Panc1 (cell line): ENCODE data around the gene CRIM1. TPM values are rescaled to one million over a fixed set of nuclear protein-coding genes. Genes with fewer than 3 reads are reported as not detected.

Experiments used
- ATAC-seq: fragments of 200-7000 bp; cut with Tn5 transposase; 2 replicates; pipeline ENCODE4 v1.9.1; 2020; ENCODE audit warnings: mild to moderate bottlenecking, moderate library complexity
- BruUV-seq: library from RNA; stranded (reverse); fragments of 400-500 nt; replicated peaks from 2 replicates; lab custom pipeline; 2021; lab: Mats Ljungman, UMichigan
- CTCF ChIA-PET: fragments of 300-600 bp; sonication (Branson Sonifier 250); formaldehyde crosslinking; loops from one replicate; lab custom pipeline; 2022; ENCODE audit warnings: antibody characterized with exemption; lab: Charles Lee
- POLR2A ChIA-PET: fragments of 300-600 bp; sonication (Branson Sonifier 250); formaldehyde crosslinking; loops from one replicate; lab custom pipeline; 2022; ENCODE audit warnings: antibody characterized with exemption; lab: Charles Lee
- DNase-seq: peaks from one replicate; pipeline ENCODE4 v3.0.0-alpha.2; 2010; ENCODE audit warnings: low read depth, low spot score
- H3K27ac ChIP-seq: 2 replicates; pipeline ENCODE4 v1.5.1; 2011; ENCODE audit warnings: mild to moderate bottlenecking, low read length, inconsistent platforms
- H3K27me3 ChIP-seq: fragments of 200-500 bp; sonication (Bioruptor generic); 2 replicates; pipeline ENCODE4 v1.6.0; 2014; ENCODE audit warnings: low read length, inconsistent platforms; ENCODE audit not compliant: control insufficient read depth, insufficient read depth
- H3K36me3 ChIP-seq: fragments of 200-500 bp; sonication (Bioruptor generic); 2 replicates; pipeline ENCODE4 v1.5.1; 2014; ENCODE audit warnings: inconsistent platforms, mild to moderate bottlenecking, low read length, moderate library complexity; ENCODE audit not compliant: control insufficient read depth, insufficient read depth
- H3K4me1 ChIP-seq: 2 replicates; pipeline ENCODE4 v1.5.1; 2011; ENCODE audit warnings: inconsistent platforms, mild to moderate bottlenecking, low read length, moderate library complexity; ENCODE audit not compliant: control insufficient read depth, insufficient read depth
- H3K4me3 ChIP-seq, 2 experiments: 2 replicates each; pipeline ENCODE4 v1.5.1; 2011 to 2012; ENCODE audit warnings: low read depth in 2 of 2, low read length in 2 of 2, mild to moderate bottlenecking in 2 of 2, inconsistent platforms in 1 of 2, moderate library complexity in 1 of 2
- H3K9me3 ChIP-seq: fragments of 200-500 bp; sonication (Bioruptor generic); 2 replicates; pipeline ENCODE4 v1.5.1; 2014; ENCODE audit warnings: low read depth, mild to moderate bottlenecking, inconsistent platforms, low read length, moderate library complexity; ENCODE audit not compliant: control insufficient read depth, insufficient read depth
- POLR2AphosphoS5 ChIP-seq: IDR thresholded peaks from 2 replicates; pipeline ENCODE4 v1.6.1; 2012; ENCODE audit warnings: mild to moderate bottlenecking, low read depth, low read length, moderate library complexity
- SIN3A ChIP-seq: IDR thresholded peaks from 2 replicates; pipeline ENCODE4 v1.6.1; 2012; ENCODE audit warnings: low read depth, mild to moderate bottlenecking, low read length, moderate library complexity, borderline replicate concordance; ENCODE audit not compliant: insufficient read depth
- TCF7L2 ChIP-seq: IDR thresholded peaks from 2 replicates; pipeline ENCODE4 v1.6.1; 2011; ENCODE audit warnings: mild to moderate bottlenecking, low read depth, low read length, inconsistent platforms
- in situ Hi-C: cut with HindIII; loops from 2 replicates; pipeline ENCODE4 v1.10.0; 2016; ENCODE audit warnings: low sequenced_read_pairs, low pct_unique_long_range_greater_than_20kb
- intact Hi-C: fragments of 100-400 bp; cut with micrococcal nuclease; formaldehyde crosslinking; loops from one replicate; pipeline ENCODE4 v1.10.0; 2022; ENCODE audit not compliant: unreplicated experiment
- total RNA-seq: library from RNA; stranded (reverse); gene quantifications from one replicate; pipeline ENCODE4 v1.2.1, GENCODE V29; 2021; ENCODE audit not compliant: unreplicated experiment
- TF ChIP-seq, protein P1 (sequence below): fragments of 450-650 bp; IDR thresholded peaks from 2 replicates; pipeline ENCODE4 v1.5.1; 2017; ENCODE audit warnings: mild to moderate bottlenecking
- TF ChIP-seq, protein P2 (sequence below), 2 experiments: IDR thresholded peaks; 2 replicates each; pipeline ENCODE4 v1.6.1; 2011 to 2012; ENCODE audit warnings: low read depth in 2 of 2, control low read depth in 1 of 2, low read length in 1 of 2, mild to moderate bottlenecking in 1 of 2, moderate library complexity in 1 of 2; ENCODE audit not compliant: insufficient read depth in 1 of 2

CRIM1 gene
- total RNA-seq, 1 experiment from 2014 or later, result 290 TPM

DNA sequence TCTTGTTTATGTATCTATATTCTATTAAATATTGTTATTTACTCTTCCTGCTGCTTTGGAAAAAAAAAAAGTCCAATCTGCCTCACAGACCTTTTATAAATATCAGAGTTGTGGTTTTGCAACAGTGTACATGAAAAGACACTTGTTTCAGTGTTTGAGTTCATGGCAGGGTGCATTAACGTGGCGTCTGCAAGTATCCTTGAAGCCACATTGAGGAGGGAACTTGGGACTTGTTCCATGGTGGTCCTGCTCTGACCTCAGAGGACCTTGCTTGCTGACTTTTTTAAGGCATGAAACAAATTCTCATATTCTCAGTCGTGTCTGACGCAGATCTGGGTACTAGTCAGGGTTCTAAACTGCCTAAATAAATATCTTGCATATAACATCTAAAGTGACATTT lies 55.1 kb downstream of the CRIM1 start:
- H3K27ac ChIP-seq, result peak overlapping the region; percentile 96

DNA sequence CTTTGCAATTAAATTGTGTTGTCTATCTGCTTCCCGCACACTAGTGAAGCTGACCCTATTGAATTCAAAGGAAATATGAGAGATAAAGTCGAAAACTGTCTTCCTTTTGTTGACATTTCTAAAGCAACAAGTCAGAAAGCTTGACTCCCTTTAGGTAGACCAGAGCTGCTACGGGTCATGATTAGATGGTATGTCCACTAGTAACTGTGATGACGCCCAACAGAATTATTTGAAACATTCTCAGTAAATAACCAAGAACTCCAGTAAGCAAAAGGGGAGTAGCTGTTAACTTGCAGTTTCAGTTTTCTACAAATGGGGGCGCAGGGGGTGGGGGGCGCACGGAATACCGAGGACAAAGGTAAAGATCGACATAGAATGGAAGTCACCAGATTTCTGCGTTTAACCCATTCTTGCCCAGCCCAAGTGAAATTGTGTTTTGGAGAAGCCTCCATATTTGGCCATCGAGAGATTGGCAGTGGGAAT lies 56.4 kb downstream of the CRIM1 start:
- no peaks in the 10 kb centered on the region for H3K27me3 ChIP-seq
- ATAC-seq, result peak; percentile 65
- H3K4me1 ChIP-seq, result peaks cover 94% of the 10 kb centered on the region
- intact Hi-C loops (no loop called here), in situ Hi-C loops (no loop called here)
- ChIA-PET CTCF (no interaction called here), POLR2A (interaction anchor here (0.6 to 0.9 kb wide), 3 partner anchors 10 to 54 kb away, joined by 4 to 14 read pairs (median 4); no protein-coding TSS in a partner anchor)
- DNase-seq, result no peak
- no peaks in the 10 kb centered on the region for H3K9me3 ChIP-seq
- peak overlapping the region; percentile 96 for H3K27ac ChIP-seq
- peaks cover 7% of the 10 kb centered on the region; the same call in 1 of the 2 replicates for H3K36me3 ChIP-seq
- H3K4me3 ChIP-seq, result peak overlapping the region; percentile 8 to 12; a peak in 3 of 4 replicates
- TF ChIP-seq, protein P1, sequence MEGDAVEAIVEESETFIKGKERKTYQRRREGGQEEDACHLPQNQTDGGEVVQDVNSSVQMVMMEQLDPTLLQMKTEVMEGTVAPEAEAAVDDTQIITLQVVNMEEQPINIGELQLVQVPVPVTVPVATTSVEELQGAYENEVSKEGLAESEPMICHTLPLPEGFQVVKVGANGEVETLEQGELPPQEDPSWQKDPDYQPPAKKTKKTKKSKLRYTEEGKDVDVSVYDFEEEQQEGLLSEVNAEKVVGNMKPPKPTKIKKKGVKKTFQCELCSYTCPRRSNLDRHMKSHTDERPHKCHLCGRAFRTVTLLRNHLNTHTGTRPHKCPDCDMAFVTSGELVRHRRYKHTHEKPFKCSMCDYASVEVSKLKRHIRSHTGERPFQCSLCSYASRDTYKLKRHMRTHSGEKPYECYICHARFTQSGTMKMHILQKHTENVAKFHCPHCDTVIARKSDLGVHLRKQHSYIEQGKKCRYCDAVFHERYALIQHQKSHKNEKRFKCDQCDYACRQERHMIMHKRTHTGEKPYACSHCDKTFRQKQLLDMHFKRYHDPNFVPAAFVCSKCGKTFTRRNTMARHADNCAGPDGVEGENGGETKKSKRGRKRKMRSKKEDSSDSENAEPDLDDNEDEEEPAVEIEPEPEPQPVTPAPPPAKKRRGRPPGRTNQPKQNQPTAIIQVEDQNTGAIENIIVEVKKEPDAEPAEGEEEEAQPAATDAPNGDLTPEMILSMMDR, result peak; percentile 62
- TF ChIP-seq TCF7L2 (no peak; the same call in 1 of the 2 replicates), POLR2AphosphoS5 (no peak)
- BruUV-seq, result no TSS peak

More for the DNA sequence above, 55.1 kb downstream of the CRIM1 start:
- intact Hi-C loops (no loop called here), in situ Hi-C loops (no loop called here)
- Histone ChIP-seq H3K36me3 (peaks cover 11% of the 10 kb centered on the region; the same call in 1 of the 2 replicates), H3K4me3 (no peak overlapping the region), H3K9me3 (no peaks in the 10 kb centered on the region), H3K27me3 (no peaks in the 10 kb centered on the region), H3K4me1 (peaks cover 99% of the 10 kb centered on the region)
- no peak for DNase-seq
- POLR2A ChIA-PET, result interaction anchor here (0.6 kb wide), 1 partner anchor 266 kb away, joined by 4 read pairs; no protein-coding TSS in a partner anchor
- TF ChIP-seq TCF7L2, result no peak
- no peak for TF ChIP-seq POLR2AphosphoS5
- TF ChIP-seq, protein P1, result no peak
- TF ChIP-seq, protein P2, sequence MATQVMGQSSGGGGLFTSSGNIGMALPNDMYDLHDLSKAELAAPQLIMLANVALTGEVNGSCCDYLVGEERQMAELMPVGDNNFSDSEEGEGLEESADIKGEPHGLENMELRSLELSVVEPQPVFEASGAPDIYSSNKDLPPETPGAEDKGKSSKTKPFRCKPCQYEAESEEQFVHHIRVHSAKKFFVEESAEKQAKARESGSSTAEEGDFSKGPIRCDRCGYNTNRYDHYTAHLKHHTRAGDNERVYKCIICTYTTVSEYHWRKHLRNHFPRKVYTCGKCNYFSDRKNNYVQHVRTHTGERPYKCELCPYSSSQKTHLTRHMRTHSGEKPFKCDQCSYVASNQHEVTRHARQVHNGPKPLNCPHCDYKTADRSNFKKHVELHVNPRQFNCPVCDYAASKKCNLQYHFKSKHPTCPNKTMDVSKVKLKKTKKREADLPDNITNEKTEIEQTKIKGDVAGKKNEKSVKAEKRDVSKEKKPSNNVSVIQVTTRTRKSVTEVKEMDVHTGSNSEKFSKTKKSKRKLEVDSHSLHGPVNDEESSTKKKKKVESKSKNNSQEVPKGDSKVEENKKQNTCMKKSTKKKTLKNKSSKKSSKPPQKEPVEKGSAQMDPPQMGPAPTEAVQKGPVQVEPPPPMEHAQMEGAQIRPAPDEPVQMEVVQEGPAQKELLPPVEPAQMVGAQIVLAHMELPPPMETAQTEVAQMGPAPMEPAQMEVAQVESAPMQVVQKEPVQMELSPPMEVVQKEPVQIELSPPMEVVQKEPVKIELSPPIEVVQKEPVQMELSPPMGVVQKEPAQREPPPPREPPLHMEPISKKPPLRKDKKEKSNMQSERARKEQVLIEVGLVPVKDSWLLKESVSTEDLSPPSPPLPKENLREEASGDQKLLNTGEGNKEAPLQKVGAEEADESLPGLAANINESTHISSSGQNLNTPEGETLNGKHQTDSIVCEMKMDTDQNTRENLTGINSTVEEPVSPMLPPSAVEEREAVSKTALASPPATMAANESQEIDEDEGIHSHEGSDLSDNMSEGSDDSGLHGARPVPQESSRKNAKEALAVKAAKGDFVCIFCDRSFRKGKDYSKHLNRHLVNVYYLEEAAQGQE (IDR thresholded peaks at IDR 0.05; ENCODE audit: insufficient read depth in 1 of 2, low read depth in 2 of 2, low read length in 1 of 2), result no peak
- TF ChIP-seq SIN3A, result no peak
- ATAC-seq, result no peak
- BruUV-seq, result no TSS peak
- CTCF ChIA-PET, result interaction anchor here (0.6 kb wide), 1 partner anchor 46 kb away, joined by 3 read pairs; no protein-coding TSS in a partner anchor
